H9 (cell line): ENCODE data around the gene UPK1A. TPM values are rescaled to one million over a fixed set of nuclear protein-coding genes. Genes with fewer than 3 reads are reported as not detected.

Experiments used
- DNase-seq: peaks from one replicate; pipeline ENCODE4 v3.0.0-alpha.2; 2017
- H2AFZ ChIP-seq: one replicate; pipeline ENCODE4 v1.6.1; 2013; ENCODE audit warnings: mild to moderate bottlenecking, low read length, control low read depth, moderate library complexity
- H2AK5ac ChIP-seq: 2 replicates; pipeline ENCODE4 v1.6.1; 2013; ENCODE audit warnings: low read length, control low read depth, mixed read lengths; ENCODE audit not compliant: insufficient read length
- H2BK120ac ChIP-seq: one replicate; pipeline ENCODE4 v1.6.1; 2013; ENCODE audit warnings: low read depth, mild to moderate bottlenecking, low read length, control low read depth, inconsistent platforms; ENCODE audit not compliant: poor library complexity, severe bottlenecking
- H2BK12ac ChIP-seq: 2 replicates; pipeline ENCODE4 v1.6.1; 2013; ENCODE audit warnings: low read length, control low read depth, mixed read lengths, low read depth; ENCODE audit not compliant: insufficient read length
- H2BK15ac ChIP-seq: 2 replicates; pipeline ENCODE4 v1.6.1; 2013; ENCODE audit warnings: low read depth, low read length, control low read depth
- H2BK20ac ChIP-seq: one replicate; pipeline ENCODE4 v1.6.1; 2013; ENCODE audit warnings: low read depth, mild to moderate bottlenecking, low read length, control low read depth, inconsistent platforms; ENCODE audit not compliant: poor library complexity, severe bottlenecking
- H2BK5ac ChIP-seq: 2 replicates; pipeline ENCODE4 v1.6.1; 2013; ENCODE audit warnings: low read length, control low read depth, mixed read lengths; ENCODE audit not compliant: insufficient read length
- H3K14ac ChIP-seq: 2 replicates; pipeline ENCODE4 v1.6.1; 2013; ENCODE audit warnings: low read length, control low read depth; ENCODE audit not compliant: insufficient read depth
- H3K18ac ChIP-seq: 2 replicates; pipeline ENCODE4 v1.6.1; 2013; ENCODE audit warnings: low read depth, mild to moderate bottlenecking, mixed read lengths, low read length, control low read depth; ENCODE audit not compliant: insufficient read length
- H3K23ac ChIP-seq: 2 replicates; pipeline ENCODE4 v1.6.1; 2013; ENCODE audit warnings: low read length, control low read depth, mixed read lengths, low read depth; ENCODE audit not compliant: insufficient read length
- H3K23me2 ChIP-seq: 2 replicates; pipeline ENCODE4 v1.6.1; 2013; ENCODE audit warnings: low read depth, mild to moderate bottlenecking, mixed read lengths, low read length, control low read depth; ENCODE audit not compliant: insufficient read length, poor library complexity, severe bottlenecking
- H3K27ac ChIP-seq: 2 replicates; pipeline ENCODE4 v1.5.1; 2013; ENCODE audit warnings: low read length, control low read depth, mixed read lengths, low read depth; ENCODE audit not compliant: insufficient read length
- H3K27me3 ChIP-seq: 2 replicates; pipeline ENCODE4 v1.6.1; 2013; ENCODE audit warnings: low read length, control low read depth, inconsistent platforms; ENCODE audit not compliant: insufficient read depth
- H3K4ac ChIP-seq: 2 replicates; pipeline ENCODE4 v1.6.1; 2013; ENCODE audit warnings: low read depth, mild to moderate bottlenecking, control low read depth, inconsistent platforms, low read length, moderate library complexity
- H3K4me1 ChIP-seq: 2 replicates; pipeline ENCODE4 v1.6.1; 2013; ENCODE audit warnings: low read length, control low read depth, inconsistent platforms; ENCODE audit not compliant: insufficient read depth
- H3K4me2 ChIP-seq: 2 replicates; pipeline ENCODE4 v1.6.1; 2013; ENCODE audit warnings: low read length, control low read depth, mixed read lengths; ENCODE audit not compliant: insufficient read length, insufficient read depth
- H3K56ac ChIP-seq: 2 replicates; pipeline ENCODE4 v1.6.1; 2013; ENCODE audit warnings: low read depth, mild to moderate bottlenecking, mixed read lengths, low read length, control low read depth; ENCODE audit not compliant: insufficient read length
- H3K79me1 ChIP-seq: 2 replicates; pipeline ENCODE4 v1.6.1; 2013; ENCODE audit warnings: low read depth, mild to moderate bottlenecking, moderate library complexity, low read length, control low read depth, inconsistent platforms; ENCODE audit not compliant: insufficient read depth, poor library complexity, severe bottlenecking
- H3K79me2 ChIP-seq: 2 replicates; pipeline ENCODE4 v1.6.1; 2013; ENCODE audit warnings: low read length, control low read depth, inconsistent platforms; ENCODE audit not compliant: insufficient read depth
- H3K9ac ChIP-seq: 2 replicates; pipeline ENCODE4 v1.6.1; 2013; ENCODE audit warnings: low read length, control low read depth, mixed read lengths; ENCODE audit not compliant: insufficient read length; ENCODE audit errors: extremely low read depth
- H3K9me3 ChIP-seq: one replicate; pipeline ENCODE4 v1.6.1; 2013; ENCODE audit warnings: low read depth, low read length, inconsistent platforms; ENCODE audit not compliant: control insufficient read depth
- H3T11ph ChIP-seq: one replicate; pipeline ENCODE4 v1.6.1; 2013; ENCODE audit warnings: mild to moderate bottlenecking, low read length, control low read depth, inconsistent platforms
- H4K20me1 ChIP-seq: one replicate; pipeline ENCODE4 v1.6.1; 2013; ENCODE audit not compliant: control insufficient read depth, insufficient read length, insufficient read depth
- H4K5ac ChIP-seq: 2 replicates; pipeline ENCODE4 v1.6.1; 2013; ENCODE audit warnings: low read depth, mild to moderate bottlenecking, mixed read lengths, low read length, control low read depth; ENCODE audit not compliant: insufficient read length
- H4K8ac ChIP-seq: replicated peaks from 2 replicates; pipeline ENCODE4 v1.6.1; 2013; ENCODE audit warnings: low read length, control low read depth, mixed read lengths, low read depth; ENCODE audit not compliant: insufficient read length
- H4K91ac ChIP-seq: 2 replicates; pipeline ENCODE4 v1.6.1; 2013; ENCODE audit warnings: low read depth, mild to moderate bottlenecking, moderate library complexity, mixed read lengths, low read length, control low read depth; ENCODE audit not compliant: insufficient read length
- H3K27ac Mint-ChIP-seq, 3 experiments: 2 replicates in 2 of 3; 3 replicates in 1 of 3; pipeline ENCODE4 v1.8.0; 2020 to 2021; ENCODE audit warnings: mixed read lengths in 3 of 3, mild to moderate bottlenecking in 1 of 3, moderate library complexity in 1 of 3
- H3K27me3 Mint-ChIP-seq: 2 replicates; pipeline ENCODE4 v1.8.0; 2021; ENCODE audit warnings: low read depth, mild to moderate bottlenecking, moderate library complexity, mixed read lengths
- H3K36me3 Mint-ChIP-seq, 3 experiments: 2 replicates in 2 of 3; 3 replicates in 1 of 3; pipeline ENCODE4 v1.8.0; 2020 to 2021; ENCODE audit warnings: low read depth in 3 of 3, mixed read lengths in 3 of 3; ENCODE audit not compliant: insufficient read depth in 1 of 3
- H3K4me1 Mint-ChIP-seq, 2 experiments: 2 replicates each; pipeline ENCODE4 v1.8.0; 2020; ENCODE audit warnings: mixed read lengths in 2 of 2
- H3K4me3 Mint-ChIP-seq, 2 experiments: 2 replicates in 1 of 2; 3 replicates in 1 of 2; pipeline ENCODE4 v1.8.0; 2020 to 2021; ENCODE audit warnings: mild to moderate bottlenecking in 2 of 2, mixed read lengths in 2 of 2, moderate library complexity in 1 of 2
- H3K9me3 Mint-ChIP-seq, 2 experiments: 2 replicates in 1 of 2; 3 replicates in 1 of 2; pipeline ENCODE4 v1.8.0; 2020; ENCODE audit warnings: mild to moderate bottlenecking in 2 of 2, mixed read lengths in 2 of 2, moderate library complexity in 1 of 2
- WGBS: extraction: QIAGEN DNeasy Blood & Tissue Kit; methylation state at CpG from one replicate; pipeline ENCODE4 v1.1.7; 2013; ENCODE audit warnings: missing lambda C conversion rate, low lambda C conversion rate, mixed read lengths; ENCODE audit not compliant: insufficient read length; ENCODE audit errors: extremely low coverage; 5-methylcytosine and 5-hydroxymethylcytosine counted together
- total RNA-seq: library from RNA; stranded (reverse); gene quantifications from 2 replicates; pipeline ENCODE4 v1.2.1, GENCODE V29; 2021
- TF ChIP-seq, protein P1 (sequence below): fragments of 200-600 bp; sonication (generic); conservative IDR thresholded peaks from 3 replicates; pipeline ENCODE4 v1.8.0; 2021; ENCODE audit warnings: antibody characterized with exemption, mild to moderate bottlenecking

UPK1A gene
- total RNA-seq, 1 experiment from 2014 or later = 4.3 TPM

DNA sequence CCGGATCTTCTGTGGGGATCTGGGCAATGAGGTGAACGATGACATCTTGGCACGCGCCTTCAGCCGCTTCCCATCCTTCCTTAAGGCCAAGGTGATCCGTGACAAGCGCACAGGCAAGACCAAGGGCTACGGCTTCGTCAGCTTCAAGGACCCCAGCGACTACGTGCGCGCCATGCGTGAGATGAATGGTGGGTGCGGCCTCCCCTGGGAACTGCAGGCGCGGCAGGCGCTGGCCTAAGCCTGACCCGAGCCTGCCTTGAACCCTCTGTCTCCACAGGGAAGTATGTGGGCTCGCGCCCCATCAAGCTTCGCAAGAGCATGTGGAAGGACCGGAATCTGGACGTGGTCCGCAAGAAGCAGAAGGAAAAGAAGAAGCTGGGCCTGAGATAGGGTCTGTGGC, 29.2 kb upstream of the UPK1A start:
- H2AK5ac ChIP-seq = no peak overlapping the region
- no peak overlapping the region for H3K4ac ChIP-seq
- no peak overlapping the region for H2AFZ ChIP-seq
- H3K27me3 ChIP-seq = no peaks in the 10 kb centered on the region
- H3K4me1 Mint-ChIP-seq = peaks cover 22% of the 10 kb centered on the region in 2 experiments
- no peak overlapping the region for H4K91ac ChIP-seq
- no peak overlapping the region for H4K8ac ChIP-seq
- no peak overlapping the region for H3K23ac ChIP-seq
- no peak overlapping the region for H3K14ac ChIP-seq
- DNase-seq = no peak
- H2BK20ac ChIP-seq = no peak overlapping the region
- H3K23me2 ChIP-seq = no peaks in the 10 kb centered on the region
- no peak overlapping the region for H3K4me3 Mint-ChIP-seq
- no peak overlapping the region for H3K18ac ChIP-seq
- no peak overlapping the region for H3K4me2 ChIP-seq
- TF ChIP-seq, protein P1, sequence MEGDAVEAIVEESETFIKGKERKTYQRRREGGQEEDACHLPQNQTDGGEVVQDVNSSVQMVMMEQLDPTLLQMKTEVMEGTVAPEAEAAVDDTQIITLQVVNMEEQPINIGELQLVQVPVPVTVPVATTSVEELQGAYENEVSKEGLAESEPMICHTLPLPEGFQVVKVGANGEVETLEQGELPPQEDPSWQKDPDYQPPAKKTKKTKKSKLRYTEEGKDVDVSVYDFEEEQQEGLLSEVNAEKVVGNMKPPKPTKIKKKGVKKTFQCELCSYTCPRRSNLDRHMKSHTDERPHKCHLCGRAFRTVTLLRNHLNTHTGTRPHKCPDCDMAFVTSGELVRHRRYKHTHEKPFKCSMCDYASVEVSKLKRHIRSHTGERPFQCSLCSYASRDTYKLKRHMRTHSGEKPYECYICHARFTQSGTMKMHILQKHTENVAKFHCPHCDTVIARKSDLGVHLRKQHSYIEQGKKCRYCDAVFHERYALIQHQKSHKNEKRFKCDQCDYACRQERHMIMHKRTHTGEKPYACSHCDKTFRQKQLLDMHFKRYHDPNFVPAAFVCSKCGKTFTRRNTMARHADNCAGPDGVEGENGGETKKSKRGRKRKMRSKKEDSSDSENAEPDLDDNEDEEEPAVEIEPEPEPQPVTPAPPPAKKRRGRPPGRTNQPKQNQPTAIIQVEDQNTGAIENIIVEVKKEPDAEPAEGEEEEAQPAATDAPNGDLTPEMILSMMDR = no peak
- peak overlapping the region in 1 of 3 experiments; percentile 40; a peak in 1 of 7 replicates for H3K27ac Mint-ChIP-seq
- H3K9me3 ChIP-seq = no peaks in the 10 kb centered on the region
- H3K36me3 Mint-ChIP-seq = peaks cover 19 to 54% (median 42%) of the 10 kb centered on the region in 3 experiments
- no peak overlapping the region for H2BK5ac ChIP-seq
- H3K9ac ChIP-seq = no peak overlapping the region
- H4K20me1 ChIP-seq = no peaks in the 10 kb centered on the region
- no peak overlapping the region for H3K56ac ChIP-seq
- H2BK12ac ChIP-seq = no peak overlapping the region
- H4K5ac ChIP-seq = no peak overlapping the region
- H3T11ph ChIP-seq = no peak overlapping the region
- no CpG with 5 or more reads among the region's 25 CpGs for WGBS
- no peak overlapping the region for H3K27ac ChIP-seq
- peaks cover 6% of the 10 kb centered on the region; the same call in 1 of the 2 replicates for H3K4me1 ChIP-seq
- no peaks in the 10 kb centered on the region for H3K9me3 Mint-ChIP-seq
- no peak overlapping the region for H2BK120ac ChIP-seq
- no peaks in the 10 kb centered on the region for H3K79me2 ChIP-seq
- no peaks in the 10 kb centered on the region for H3K27me3 Mint-ChIP-seq
- H3K79me1 ChIP-seq = no peaks in the 10 kb centered on the region
- H2BK15ac ChIP-seq = no peak overlapping the region
